Measurements from ENCODE around the gene LYST. TPM values are rescaled to one million over a fixed set of nuclear protein-coding genes. Genes with fewer than 3 reads are reported as not detected.

LYST gene
- total RNA-seq, 4 donors from 2014 or later, result 12.3 to 36.6 (median 21.0) TPM

DNA sequence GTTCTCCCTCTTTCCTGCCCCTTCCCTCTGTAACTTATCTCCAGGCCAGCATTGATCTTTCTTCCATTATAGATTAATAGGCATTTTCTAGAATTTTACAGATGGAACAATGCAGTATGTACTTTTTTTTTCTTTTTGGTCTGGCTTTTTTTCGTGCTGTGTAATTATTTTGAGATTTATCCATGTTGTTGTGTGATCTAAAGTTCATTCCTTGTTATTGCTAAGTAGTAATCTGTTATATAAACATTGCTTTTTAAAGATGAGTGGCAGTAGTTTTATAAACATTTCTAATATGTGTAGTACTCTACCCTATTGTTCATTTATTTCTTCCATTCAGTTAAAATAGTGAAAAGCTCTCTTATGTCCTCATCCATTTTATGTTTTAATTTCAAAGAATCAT is 5.9 kb downstream of the LYST start:
- H3K4me1 ChIP-seq, result peaks cover 0 to 44% (median 14%) of the 10 kb centered on the region in 3 donors
- 47 to 52% methylated on average over 1 of the region's 1 CpG for WGBS, 2 donors

DNA sequence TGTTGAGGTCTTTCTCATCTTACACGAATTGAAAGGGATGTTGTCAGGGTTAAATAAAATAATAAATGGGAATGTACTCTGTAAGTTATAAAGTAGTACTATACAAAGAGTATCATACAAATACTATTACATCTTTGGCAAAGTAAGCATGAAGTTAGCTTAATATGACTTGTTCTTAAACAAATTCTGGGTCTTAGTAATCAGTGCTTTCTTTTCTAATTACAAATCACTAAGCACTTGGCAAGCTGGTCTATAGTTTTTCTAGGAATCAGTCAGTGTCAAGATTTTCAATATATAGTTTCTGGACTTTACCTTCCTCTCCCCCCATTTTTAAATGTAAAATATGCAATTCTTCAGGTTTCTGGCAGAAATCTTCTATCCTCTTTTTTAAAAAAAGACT is 6.9 kb downstream of the LYST start:
- no peak overlapping the region for H3K4me3 ChIP-seq
- H3K36me3 ChIP-seq, result no peaks in the 10 kb centered on the region
- TF ChIP-seq POLR2A (IDR thresholded peaks at IDR 0.05), result no peak
- TF ChIP-seq, protein P1, sequence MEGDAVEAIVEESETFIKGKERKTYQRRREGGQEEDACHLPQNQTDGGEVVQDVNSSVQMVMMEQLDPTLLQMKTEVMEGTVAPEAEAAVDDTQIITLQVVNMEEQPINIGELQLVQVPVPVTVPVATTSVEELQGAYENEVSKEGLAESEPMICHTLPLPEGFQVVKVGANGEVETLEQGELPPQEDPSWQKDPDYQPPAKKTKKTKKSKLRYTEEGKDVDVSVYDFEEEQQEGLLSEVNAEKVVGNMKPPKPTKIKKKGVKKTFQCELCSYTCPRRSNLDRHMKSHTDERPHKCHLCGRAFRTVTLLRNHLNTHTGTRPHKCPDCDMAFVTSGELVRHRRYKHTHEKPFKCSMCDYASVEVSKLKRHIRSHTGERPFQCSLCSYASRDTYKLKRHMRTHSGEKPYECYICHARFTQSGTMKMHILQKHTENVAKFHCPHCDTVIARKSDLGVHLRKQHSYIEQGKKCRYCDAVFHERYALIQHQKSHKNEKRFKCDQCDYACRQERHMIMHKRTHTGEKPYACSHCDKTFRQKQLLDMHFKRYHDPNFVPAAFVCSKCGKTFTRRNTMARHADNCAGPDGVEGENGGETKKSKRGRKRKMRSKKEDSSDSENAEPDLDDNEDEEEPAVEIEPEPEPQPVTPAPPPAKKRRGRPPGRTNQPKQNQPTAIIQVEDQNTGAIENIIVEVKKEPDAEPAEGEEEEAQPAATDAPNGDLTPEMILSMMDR (IDR thresholded peaks at IDR 0.05), result no peak
- H3K4me1 ChIP-seq, result peaks cover 0 to 34% (median 8%) of the 10 kb centered on the region in 3 donors
- H3K9me3 ChIP-seq, result no peaks in the 10 kb centered on the region
- DNase-seq, result no peak
- H3K27ac ChIP-seq, result no peak overlapping the region
- intact Hi-C loops (cut with DNase I), result no loop called here
- no peaks in the 10 kb centered on the region for H3K27me3 ChIP-seq
- WGBS, 2 donors, result 47 to 50% methylated on average over 1 of the region's 1 CpG

More for the DNA sequence above, 5.9 kb downstream of the LYST start:
- TF ChIP-seq POLR2A (IDR thresholded peaks at IDR 0.05), result no peak
- TF ChIP-seq, protein P1 (IDR thresholded peaks at IDR 0.05), result no peak
- H3K9me3 ChIP-seq, result no peaks in the 10 kb centered on the region
- H3K4me3 ChIP-seq, result no peak overlapping the region
- no peaks in the 10 kb centered on the region for H3K36me3 ChIP-seq
- intact Hi-C loops (cut with DNase I), result no loop called here
- no peak for DNase-seq
- H3K27ac ChIP-seq, result no peak overlapping the region
- no peaks in the 10 kb centered on the region for H3K27me3 ChIP-seq

DNA sequence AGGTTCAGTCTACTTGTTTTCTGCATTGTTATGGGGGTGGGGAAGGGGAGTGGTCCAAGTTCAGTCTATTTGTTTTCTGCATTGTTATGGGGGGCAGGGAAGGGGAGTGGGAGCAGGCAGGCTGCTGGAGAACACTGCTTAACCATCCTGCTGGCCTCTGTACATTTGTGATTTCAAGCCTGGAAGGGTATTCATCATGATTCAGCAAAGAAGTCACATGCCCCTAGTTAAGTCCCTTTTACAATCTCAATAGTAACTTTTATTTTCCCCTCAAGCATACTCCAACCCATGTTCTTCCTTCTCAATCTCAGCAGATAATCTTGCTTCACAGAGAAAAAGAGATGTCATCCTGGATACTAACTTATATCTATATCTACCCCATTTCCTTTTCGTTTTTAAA is 7.9 kb downstream of the LYST start:
- Histone ChIP-seq H3K9me3 (no peaks in the 10 kb centered on the region), H3K4me1 (peaks cover 0 to 32% (median 2%) of the 10 kb centered on the region in 3 donors), H3K27ac (no peak overlapping the region), H3K4me3 (no peak overlapping the region), H3K36me3 (no peaks in the 10 kb centered on the region), H3K27me3 (no peaks in the 10 kb centered on the region)
- intact Hi-C loops (cut with DNase I), result no loop called here
- no peak for DNase-seq
- TF ChIP-seq POLR2A (IDR thresholded peaks at IDR 0.05), result no peak
- TF ChIP-seq, protein P1 (IDR thresholded peaks at IDR 0.05), result no peak
- 73 to 76% methylated on average over 1 of the region's 1 CpG for WGBS, 2 donors

DNA sequence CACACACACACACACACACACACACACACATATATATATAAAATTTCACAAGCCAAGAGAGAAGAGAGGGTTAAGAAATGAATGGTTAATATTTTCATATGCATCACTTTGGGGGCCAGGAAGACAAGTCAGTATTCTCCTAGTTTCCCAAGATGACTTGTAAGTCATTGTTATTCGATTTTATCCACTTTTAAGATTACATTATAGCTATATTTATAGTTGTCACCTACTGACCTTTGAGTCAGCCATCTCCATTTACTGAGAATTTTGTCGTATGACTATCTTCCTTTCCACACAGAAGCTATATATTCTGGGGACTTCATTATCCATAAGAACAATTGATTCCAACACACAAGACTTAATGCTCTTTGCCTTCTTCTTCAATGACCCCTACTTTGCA is 8.9 kb downstream of the LYST start:
- Histone ChIP-seq H3K9me3 (no peaks in the 10 kb centered on the region), H3K4me1 (peaks cover 0 to 28% (median 4%) of the 10 kb centered on the region in 3 donors), H3K27me3 (no peaks in the 10 kb centered on the region), H3K4me3 (no peak overlapping the region), H3K27ac (no peak overlapping the region), H3K36me3 (no peaks in the 10 kb centered on the region)
- TF ChIP-seq POLR2A (IDR thresholded peaks at IDR 0.05), result no peak
- intact Hi-C loops (cut with DNase I), result no loop called here
- 43 to 85% methylated on average over 2 of the region's 2 CpGs for WGBS, 2 donors
- no peak for DNase-seq

DNA sequence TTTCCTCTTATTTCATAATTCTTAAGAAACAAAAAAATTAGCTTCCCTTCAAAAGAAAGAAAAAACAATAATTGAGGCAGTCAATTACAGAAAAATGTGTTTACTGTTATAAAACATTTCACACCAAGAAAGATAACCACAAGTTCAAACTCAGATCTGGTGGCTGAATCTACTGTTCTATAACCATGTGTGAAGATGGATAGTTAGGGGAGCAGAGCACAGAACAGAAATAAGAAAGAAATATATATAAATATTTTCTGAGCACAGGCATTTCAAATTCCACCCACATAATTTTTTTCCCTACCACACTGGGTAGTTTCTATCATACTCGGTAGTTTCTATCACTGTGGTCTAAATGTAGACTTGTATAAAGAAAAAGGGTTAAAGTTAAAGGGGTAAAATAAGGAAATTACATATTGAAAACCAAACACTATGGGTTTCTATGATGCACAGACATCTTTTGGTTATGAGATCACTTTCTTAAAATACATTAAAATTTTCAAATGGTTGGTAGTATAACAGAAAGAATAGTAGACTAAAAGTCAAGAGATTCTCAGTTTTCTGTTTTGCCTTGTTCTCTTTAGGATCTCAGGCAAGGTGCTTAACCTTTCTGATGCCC is 10.8 kb downstream of the LYST start:
- peaks cover 0 to 29% (median 11%) of the 10 kb centered on the region in 3 donors for H3K4me1 ChIP-seq
- intact Hi-C loops (cut with DNase I), result no loop called here

More for the DNA sequence above, 10.8 kb downstream of the LYST start:
- Histone ChIP-seq H3K27ac (no peak overlapping the region), H3K27me3 (no peaks in the 10 kb centered on the region), H3K9me3 (no peaks in the 10 kb centered on the region), H3K36me3 (no peaks in the 10 kb centered on the region), H3K4me3 (no peak overlapping the region)
- TF ChIP-seq POLR2A (IDR thresholded peaks at IDR 0.05), result no peak
- TF ChIP-seq, protein P1 (IDR thresholded peaks at IDR 0.05), result no peak
- DNase-seq, result no peak
- 55 to 60% methylated on average over 1 of the region's 1 CpG for WGBS, 2 donors
